Neutrophil (primary cell): Measurements from ENCODE around the gene TMEM164.

ENCODE experiments used
- H3K27ac ChIP-seq: fragments of 200-600 bp; sonication (generic); 2 replicates; pipeline ENCODE4 v1.5.1; 2016; ENCODE audit warnings: mild to moderate bottlenecking, moderate library complexity
- H3K27me3 ChIP-seq: fragments of 200-600 bp; sonication (generic); 2 replicates; pipeline ENCODE4 v1.6.0; 2016; ENCODE audit warnings: mild to moderate bottlenecking
- H3K36me3 ChIP-seq: fragments of 200-600 bp; sonication (generic); 2 replicates; pipeline ENCODE4 v1.5.1; 2017
- H3K4me1 ChIP-seq, 2 experiments: fragments of 200-600 bp in 1 of 2; sonication (generic) in 1 of 2; 1 replicate in 1 of 2; 2 replicates in 1 of 2; pipeline versions ENCODE4 v1.5.1 to v1.6.1; 2013 to 2016; ENCODE audit warnings: low read depth in 1 of 2, low read length in 1 of 2, mild to moderate bottlenecking in 1 of 2, moderate library complexity in 1 of 2; ENCODE audit not compliant: control insufficient read depth in 1 of 2, insufficient read depth in 1 of 2
- H3K4me3 ChIP-seq, 2 experiments: fragments of 200-600 bp in 1 of 2; sonication (generic) in 1 of 2; 1 replicate in 1 of 2; 2 replicates in 1 of 2; pipeline ENCODE4 v1.5.1; 2013 to 2016; ENCODE audit warnings: low read depth in 1 of 2, low read length in 1 of 2, mild to moderate bottlenecking in 1 of 2, moderate library complexity in 1 of 2
- H3K9me3 ChIP-seq: fragments of 200-600 bp; sonication (generic); 2 replicates; pipeline ENCODE4 v1.5.1; 2016
- TF ChIP-seq, protein P1 (sequence below): fragments of 200-600 bp; sonication (generic); IDR thresholded peaks from 2 replicates; pipeline ENCODE4 v1.5.1; 2016; ENCODE audit warnings: antibody characterized with exemption

The TMEM164 gene

GRCh38 chrX:110201799-110202198 lies 198.9 kb downstream of the TMEM164 start:
- Histone ChIP-seq H3K27ac (no peak overlapping the region), H3K27me3 (no peaks in the 10 kb centered on the region), H3K36me3 (no peaks in the 10 kb centered on the region), H3K4me1 (no peaks in the 10 kb centered on the region), H3K9me3 (no peaks in the 10 kb centered on the region), H3K4me3 (no peak overlapping the region)
- TF ChIP-seq, protein P1, sequence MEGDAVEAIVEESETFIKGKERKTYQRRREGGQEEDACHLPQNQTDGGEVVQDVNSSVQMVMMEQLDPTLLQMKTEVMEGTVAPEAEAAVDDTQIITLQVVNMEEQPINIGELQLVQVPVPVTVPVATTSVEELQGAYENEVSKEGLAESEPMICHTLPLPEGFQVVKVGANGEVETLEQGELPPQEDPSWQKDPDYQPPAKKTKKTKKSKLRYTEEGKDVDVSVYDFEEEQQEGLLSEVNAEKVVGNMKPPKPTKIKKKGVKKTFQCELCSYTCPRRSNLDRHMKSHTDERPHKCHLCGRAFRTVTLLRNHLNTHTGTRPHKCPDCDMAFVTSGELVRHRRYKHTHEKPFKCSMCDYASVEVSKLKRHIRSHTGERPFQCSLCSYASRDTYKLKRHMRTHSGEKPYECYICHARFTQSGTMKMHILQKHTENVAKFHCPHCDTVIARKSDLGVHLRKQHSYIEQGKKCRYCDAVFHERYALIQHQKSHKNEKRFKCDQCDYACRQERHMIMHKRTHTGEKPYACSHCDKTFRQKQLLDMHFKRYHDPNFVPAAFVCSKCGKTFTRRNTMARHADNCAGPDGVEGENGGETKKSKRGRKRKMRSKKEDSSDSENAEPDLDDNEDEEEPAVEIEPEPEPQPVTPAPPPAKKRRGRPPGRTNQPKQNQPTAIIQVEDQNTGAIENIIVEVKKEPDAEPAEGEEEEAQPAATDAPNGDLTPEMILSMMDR: no peak

- Histone ChIP-seq H3K27me3 (no peaks in the 10 kb centered on the region), H3K27ac (no peak overlapping the region), H3K9me3 (no peaks in the 10 kb centered on the region), H3K4me1 (no peaks in the 10 kb centered on the region), H3K4me3 (no peak overlapping the region), H3K36me3 (no peaks in the 10 kb centered on the region)
- TF ChIP-seq, protein P1: no peak
Observed at GRCh38 chrX:110204986-110205385, 202.1 kb downstream of the TMEM164 start.

DNA sequence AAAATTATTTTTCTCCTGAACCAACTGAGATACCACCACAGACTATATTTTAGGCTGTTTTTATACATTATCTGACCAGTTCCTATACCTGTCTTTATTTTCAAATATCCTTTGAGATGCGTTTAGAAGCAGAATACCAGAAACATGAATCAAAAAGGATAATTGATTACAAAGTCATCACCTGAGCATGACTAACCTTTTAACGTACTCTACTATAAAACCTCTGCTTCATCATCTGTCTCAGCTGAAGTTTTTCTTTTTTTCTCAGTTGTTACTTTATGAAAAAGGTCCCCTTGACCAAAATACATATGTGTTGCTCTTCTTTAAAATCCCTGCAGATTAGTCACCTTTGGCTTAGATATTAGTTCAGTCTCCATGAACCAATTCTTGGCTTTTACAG lies 205.2 kb downstream of the TMEM164 start:
- H3K9me3 ChIP-seq: no peaks in the 10 kb centered on the region
- H3K27ac ChIP-seq: no peak overlapping the region
- TF ChIP-seq, protein P1: no peak

DNA sequence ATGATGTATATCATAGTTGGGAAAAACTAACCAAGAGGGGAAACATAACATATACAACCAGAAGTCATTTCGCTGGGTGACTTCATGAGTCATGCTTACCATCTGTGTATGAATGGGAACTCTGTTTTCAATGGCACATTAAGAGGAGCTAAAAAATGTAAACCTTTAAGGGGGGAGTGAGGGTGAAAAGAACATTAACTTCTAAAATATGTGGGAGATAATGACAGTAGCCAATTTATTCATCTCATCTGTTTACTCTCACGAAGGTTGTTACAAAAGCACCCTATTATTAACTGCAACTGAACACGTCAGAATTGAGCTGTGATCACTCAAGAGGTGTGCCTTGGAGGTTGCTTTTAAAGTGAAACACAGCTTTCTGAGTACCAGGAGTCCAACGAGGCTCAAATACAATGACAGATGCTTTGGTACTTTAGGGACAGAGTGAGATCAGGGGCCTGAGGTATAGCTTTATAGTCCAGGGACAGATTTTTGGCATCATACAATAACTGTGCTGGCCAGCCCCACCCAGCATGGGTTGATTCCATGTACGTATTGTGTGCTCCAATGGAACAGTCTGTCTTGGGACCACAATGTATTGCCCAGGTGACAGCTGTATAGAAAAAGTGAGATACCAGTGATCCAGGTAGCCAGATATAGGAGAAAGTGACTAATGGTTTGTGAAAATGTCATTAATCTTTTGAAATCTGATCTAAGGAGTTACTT lies 207.7 kb downstream of the TMEM164 start:
- Histone ChIP-seq H3K4me3 (no peak overlapping the region), H3K27ac (no peak overlapping the region), H3K36me3 (no peaks in the 10 kb centered on the region), H3K9me3 (no peaks in the 10 kb centered on the region), H3K27me3 (no peaks in the 10 kb centered on the region), H3K4me1 (no peaks in the 10 kb centered on the region)
- TF ChIP-seq, protein P1: no peak

More for the DNA sequence above, 205.2 kb downstream of the TMEM164 start:
- H3K4me1 ChIP-seq: no peaks in the 10 kb centered on the region
- H3K27me3 ChIP-seq: no peaks in the 10 kb centered on the region
- no peak overlapping the region for H3K4me3 ChIP-seq
- no peaks in the 10 kb centered on the region for H3K36me3 ChIP-seq

DNA sequence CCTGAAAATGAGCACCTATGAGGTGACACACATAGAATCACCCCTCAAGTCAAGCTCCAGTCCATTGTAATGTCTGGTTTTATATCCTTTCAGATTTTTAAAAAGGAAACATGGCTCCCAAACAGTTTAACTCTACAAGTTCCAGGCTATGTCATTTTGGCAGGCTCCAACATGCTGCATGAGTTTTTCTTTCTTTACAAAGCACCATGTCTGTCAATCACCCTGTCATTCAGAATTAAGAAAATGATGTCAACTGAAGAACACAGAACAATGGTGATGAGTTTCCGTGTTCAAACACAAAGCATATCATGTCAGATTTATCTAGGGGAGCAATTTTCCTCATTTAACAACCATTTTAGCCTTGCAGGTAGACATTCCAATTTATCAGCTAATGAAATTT lies 208.4 kb downstream of the TMEM164 start:
- Histone ChIP-seq H3K36me3 (no peaks in the 10 kb centered on the region), H3K27me3 (no peaks in the 10 kb centered on the region), H3K4me3 (no peak overlapping the region), H3K9me3 (no peaks in the 10 kb centered on the region), H3K27ac (no peak overlapping the region), H3K4me1 (no peaks in the 10 kb centered on the region)
- TF ChIP-seq, protein P1: no peak
